ENCODE results near the gene PRKAB1. TPM values are rescaled to one million over a fixed set of nuclear protein-coding genes. Genes with fewer than 3 reads are reported as not detected.

Gene PRKAB1
- total and polyA plus RNA-seq, 9 of the 15 experiments (the other 6 are each of a cell fraction or from before 2014, with no cell fraction given): 32.6 to 94.2 (median 63.8) TPM

- TF ChIP-seq ZNF318 (IDR thresholded peaks at IDR 0.05; ENCODE audit: borderline replicate concordance in 1 of 2, low read depth in 1 of 2) (peak; percentile 87 to 97; a peak in 3 of 4 replicates), TEAD4 (IDR thresholded peaks at IDR 0.05; ENCODE audit: low read length) (peak; percentile 100), TEAD4 (CRISPR knock-in tag; IDR thresholded peaks at IDR 0.05; ENCODE audit: borderline replicate concordance) (no peak), NRF1 (conservative IDR thresholded peaks at IDR 0.05 in 1 of 2, IDR thresholded peaks at IDR 0.05 in 1 of 2) (peak in 1 of 2 experiments; percentile 7; a peak in 1 of 4 replicates), PHF20 (IDR thresholded peaks at IDR 0.05; ENCODE audit: partially characterized antibody) (peak; percentile 62), POLR2H (tag; IDR thresholded peaks at IDR 0.05; ENCODE audit: low read depth) (no peak), TARDBP (IDR thresholded peaks at IDR 0.05) (peak; percentile 99), ZKSCAN8 (CRISPR knock-in tag; IDR thresholded peaks at IDR 0.05) (peak; percentile 96), MBD1 (CRISPR knock-in tag; IDR thresholded peaks at IDR 0.05) (no peak), JUND (IDR thresholded peaks at IDR 0.05; ENCODE audit: borderline replicate concordance, low read depth, low read length) (peak; percentile 82; the same call in 1 of the 2 replicates), JUND (tag; IDR thresholded peaks at IDR 0.05; ENCODE audit: borderline replicate concordance, low read depth, low read length) (peak; percentile 63; the same call in 2 of the 3 replicates), LEF1 (IDR thresholded peaks at IDR 0.05) (peak; percentile 100), ELK3 (CRISPR knock-in tag; IDR thresholded peaks at IDR 0.05) (0 out of 2 replicates have a peak, but pooled peaks have one; percentile 79), MEIS2 (IDR thresholded peaks at IDR 0.05; ENCODE audit: partially characterized antibody) (peak; percentile 92)
Measured at GRCh38 chr12:119665164-119665929, 2.6 kb upstream of the PRKAB1 start (continued).

All from K562 (cell line).